ENCODE measurements around the gene SLC14A1.

SLC14A1 gene

DNA sequence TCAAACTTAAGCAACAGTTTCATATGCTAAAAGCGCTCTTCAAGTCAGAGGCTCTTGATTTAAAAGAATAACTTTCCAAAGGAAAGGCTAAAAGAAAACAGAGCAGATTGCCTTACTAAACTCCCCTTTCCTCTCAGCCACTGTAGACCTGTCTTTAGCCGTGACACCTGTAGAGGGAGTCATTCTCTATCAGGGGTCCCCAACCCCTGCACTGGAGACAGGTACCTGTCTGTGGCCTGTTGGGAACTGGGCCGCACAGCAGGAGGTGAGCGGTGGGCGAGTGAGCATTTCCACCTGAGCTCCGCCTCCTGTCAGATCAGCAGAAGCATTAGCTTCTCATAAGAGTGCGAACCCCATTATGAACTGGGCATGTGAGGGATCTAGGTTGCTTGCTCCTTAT, 9.6 kb downstream of the SLC14A1 start:
- Mint-ChIP-seq H3K9me3 (no peaks in the 10 kb centered on the region), H3K36me3 (ENCODE audit: low read depth) (no peaks in the 10 kb centered on the region), H3K4me3 (no peak overlapping the region), H3K27ac (no peak overlapping the region), H3K27me3 (no peaks in the 10 kb centered on the region), H3K4me1 (ENCODE audit: low read depth) (no peaks in the 10 kb centered on the region)
- no peak for DNase-seq

- Mint-ChIP-seq H3K27me3 (no peaks in the 10 kb centered on the region), H3K4me3 (no peak overlapping the region), H3K4me1 (ENCODE audit: low read depth) (no peaks in the 10 kb centered on the region), H3K36me3 (ENCODE audit: low read depth) (no peaks in the 10 kb centered on the region), H3K27ac (no peak overlapping the region), H3K9me3 (no peaks in the 10 kb centered on the region)
- DNase-seq = no peak
Measured at GRCh38 chr18:45734505-45734904, 10.5 kb downstream of the SLC14A1 start.

DNA sequence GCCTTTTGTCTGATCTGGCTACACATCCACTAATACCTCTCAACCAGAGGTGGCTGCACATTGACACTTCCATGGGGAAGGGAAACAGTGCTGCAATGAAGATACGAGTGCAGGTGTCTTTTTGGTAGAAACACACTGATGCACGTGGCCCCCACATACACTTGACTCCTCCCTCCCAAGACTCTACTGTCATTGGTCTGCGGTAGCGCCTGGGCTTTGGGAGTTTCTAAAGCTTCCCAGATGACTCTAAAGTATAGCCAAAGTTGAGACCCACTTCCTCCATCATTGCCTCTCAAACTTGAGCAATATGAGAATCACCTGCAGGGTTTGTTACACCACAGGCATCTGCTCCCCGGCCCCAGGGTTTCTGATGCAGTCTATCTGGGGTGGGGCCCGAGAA, 11.0 kb downstream of the SLC14A1 start:
- Mint-ChIP-seq H3K36me3 (ENCODE audit: low read depth) (peaks cover under 1% of the 10 kb centered on the region), H3K27ac (no peak overlapping the region), H3K4me1 (ENCODE audit: low read depth) (no peaks in the 10 kb centered on the region), H3K4me3 (no peak overlapping the region), H3K9me3 (no peaks in the 10 kb centered on the region), H3K27me3 (no peaks in the 10 kb centered on the region)
- DNase-seq = no peak

GRCh38 chr18:45738660-45739059, 14.7 kb downstream of the SLC14A1 start:
- no peak overlapping the region for H3K4me3 Mint-ChIP-seq
- no peak for DNase-seq
- H3K27me3 Mint-ChIP-seq = no peaks in the 10 kb centered on the region
- H3K27ac Mint-ChIP-seq = no peak overlapping the region
- H3K9me3 Mint-ChIP-seq = no peaks in the 10 kb centered on the region
- H3K4me1 Mint-ChIP-seq (ENCODE audit: low read depth) = no peaks in the 10 kb centered on the region
- peaks cover 2% of the 10 kb centered on the region for H3K36me3 Mint-ChIP-seq (ENCODE audit: low read depth)

DNA sequence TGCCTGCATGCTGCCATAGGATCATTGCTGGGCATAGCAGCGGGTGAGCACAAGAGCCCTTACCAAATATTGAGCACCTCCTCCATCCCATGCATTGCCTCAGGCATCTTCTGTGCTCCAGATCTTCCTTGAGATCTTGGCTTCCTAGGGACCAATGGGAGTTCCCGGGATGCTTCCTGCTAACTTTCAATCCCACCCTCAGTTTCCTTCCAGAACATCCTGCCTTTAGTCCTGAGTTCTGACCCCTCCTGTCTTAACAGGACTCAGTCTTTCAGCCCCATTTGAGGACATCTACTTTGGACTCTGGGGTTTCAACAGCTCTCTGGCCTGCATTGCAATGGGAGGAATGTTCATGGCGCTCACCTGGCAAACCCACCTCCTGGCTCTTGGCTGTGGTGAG, 15.3 kb downstream of the SLC14A1 start:
- Mint-ChIP-seq H3K27me3 (no peaks in the 10 kb centered on the region), H3K9me3 (no peaks in the 10 kb centered on the region), H3K4me1 (ENCODE audit: low read depth) (no peaks in the 10 kb centered on the region), H3K4me3 (no peak overlapping the region), H3K36me3 (ENCODE audit: low read depth) (peaks cover 2% of the 10 kb centered on the region), H3K27ac (no peak overlapping the region)
- no peak for DNase-seq

DNA sequence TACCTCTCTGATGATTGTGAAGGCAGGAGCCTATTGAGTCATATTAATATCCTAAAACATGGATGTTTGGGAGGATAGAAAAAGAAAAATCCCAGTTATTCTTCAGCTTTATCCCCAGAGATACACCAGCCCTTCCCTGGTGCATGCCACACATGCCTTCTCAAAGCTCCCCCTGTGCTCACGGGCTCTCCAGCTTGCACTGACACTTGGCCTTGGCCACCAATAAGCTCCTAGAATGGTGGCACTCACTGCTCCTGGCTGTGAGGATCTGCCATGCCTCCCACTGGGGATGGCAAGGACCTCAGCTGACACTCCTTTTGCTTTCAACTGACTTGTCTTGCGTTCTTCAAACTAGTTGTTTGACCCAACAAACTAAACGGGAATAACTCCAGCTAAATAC, 15.9 kb downstream of the SLC14A1 start:
- H3K27ac Mint-ChIP-seq = no peak overlapping the region
- no peak for DNase-seq
- no peak overlapping the region for H3K4me3 Mint-ChIP-seq
- peaks cover 2% of the 10 kb centered on the region for H3K36me3 Mint-ChIP-seq (ENCODE audit: low read depth)
- H3K27me3 Mint-ChIP-seq = no peaks in the 10 kb centered on the region
- no peaks in the 10 kb centered on the region for H3K9me3 Mint-ChIP-seq
- H3K4me1 Mint-ChIP-seq (ENCODE audit: low read depth) = no peaks in the 10 kb centered on the region

GRCh38 chr18:45741056-45741455, 17.1 kb downstream of the SLC14A1 start:
- Mint-ChIP-seq H3K4me3 (no peak overlapping the region), H3K27me3 (no peaks in the 10 kb centered on the region), H3K4me1 (ENCODE audit: low read depth) (no peaks in the 10 kb centered on the region), H3K36me3 (ENCODE audit: low read depth) (peaks cover 2% of the 10 kb centered on the region), H3K27ac (no peak overlapping the region), H3K9me3 (no peaks in the 10 kb centered on the region)
- no peak for DNase-seq

DNA sequence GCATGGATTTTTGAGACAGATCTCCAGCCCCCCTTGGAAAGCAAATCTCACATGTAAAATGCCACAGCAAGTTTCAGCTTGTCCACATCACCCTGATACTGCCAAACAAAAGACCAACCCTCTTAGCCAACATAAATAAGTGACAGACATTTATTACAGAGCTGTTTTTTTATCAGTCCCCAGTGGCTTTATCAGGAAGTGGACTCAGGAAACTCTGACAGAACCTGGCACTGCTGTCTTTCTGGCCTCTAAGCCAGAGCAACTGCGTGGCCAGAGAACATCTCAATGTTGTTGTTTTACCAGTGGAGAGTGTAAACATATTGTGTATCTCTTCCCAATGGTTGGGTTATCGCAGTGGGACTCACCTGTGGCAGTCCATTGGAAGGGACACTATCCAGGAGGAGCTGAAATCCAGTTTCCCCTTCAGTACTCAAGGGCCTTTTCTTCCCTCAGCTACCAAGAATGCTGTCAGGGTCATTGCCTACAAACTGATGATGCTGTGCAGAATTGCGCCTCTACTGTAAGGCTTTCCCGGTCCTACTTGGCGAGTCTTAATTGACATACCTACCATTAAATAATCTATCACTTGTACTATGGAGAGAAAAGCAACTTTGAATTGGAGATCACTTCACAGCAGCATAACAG, 22.0 kb downstream of the SLC14A1 start:
- Mint-ChIP-seq H3K27ac (no peak overlapping the region), H3K9me3 (no peaks in the 10 kb centered on the region), H3K4me1 (ENCODE audit: low read depth) (no peaks in the 10 kb centered on the region), H3K4me3 (no peak overlapping the region), H3K27me3 (no peaks in the 10 kb centered on the region), H3K36me3 (ENCODE audit: low read depth) (no peaks in the 10 kb centered on the region)
- DNase-seq = no peak

DNA sequence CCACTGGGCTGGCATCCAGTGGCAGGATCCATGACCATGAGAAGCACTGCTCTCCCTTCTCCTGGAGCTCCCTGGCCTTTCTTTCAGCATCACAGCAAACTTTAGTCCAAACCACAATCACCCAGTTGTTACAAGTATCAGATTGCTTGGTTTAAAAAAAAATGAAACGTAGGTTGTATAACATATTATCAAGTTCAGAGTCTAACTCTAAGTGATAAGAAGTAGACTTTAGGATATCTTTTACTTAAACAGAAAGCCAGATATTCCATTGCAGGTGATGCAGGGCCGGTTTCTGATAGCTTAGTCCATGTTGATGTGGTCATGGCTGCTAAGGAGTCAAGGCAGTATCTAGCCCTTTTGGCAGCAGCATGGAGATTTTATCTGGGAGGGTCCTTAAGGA, 24.5 kb downstream of the SLC14A1 start:
- DNase-seq = no peak
- Mint-ChIP-seq H3K27ac (no peak overlapping the region), H3K27me3 (no peaks in the 10 kb centered on the region), H3K9me3 (no peaks in the 10 kb centered on the region), H3K36me3 (ENCODE audit: low read depth) (no peaks in the 10 kb centered on the region), H3K4me3 (no peak overlapping the region), H3K4me1 (ENCODE audit: low read depth) (no peaks in the 10 kb centered on the region)

GRCh38 chr18:45749918-45750689, 26.1 kb downstream of the SLC14A1 start:
- DNase-seq = no peak
- Mint-ChIP-seq H3K4me3 (no peak overlapping the region), H3K36me3 (ENCODE audit: low read depth) (no peaks in the 10 kb centered on the region), H3K4me1 (ENCODE audit: low read depth) (no peaks in the 10 kb centered on the region), H3K9me3 (no peaks in the 10 kb centered on the region), H3K27me3 (peaks cover 7% of the 10 kb centered on the region), H3K27ac (no peak overlapping the region)

DNA sequence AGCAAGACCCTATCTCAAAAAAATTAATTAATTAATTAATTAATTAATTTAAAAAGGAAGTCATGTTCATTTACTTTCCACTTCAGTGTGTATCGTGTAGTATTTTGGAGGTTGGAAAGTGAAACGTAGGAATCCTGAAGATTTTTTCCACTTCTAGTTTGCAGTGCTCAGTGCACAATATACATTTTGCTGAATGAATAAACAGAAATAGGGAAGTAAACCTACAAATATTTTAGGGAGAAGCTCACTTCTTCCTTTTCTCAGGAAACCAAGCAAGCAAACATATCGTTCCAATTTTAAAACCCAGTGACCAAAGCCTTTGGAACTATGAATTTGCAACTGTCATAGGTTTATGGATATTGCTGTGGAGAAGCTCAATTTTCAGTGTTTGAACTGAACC, 27.8 kb downstream of the SLC14A1 start:
- no peak overlapping the region for H3K27ac Mint-ChIP-seq
- H3K4me3 Mint-ChIP-seq = no peak overlapping the region
- peaks cover 14% of the 10 kb centered on the region for H3K27me3 Mint-ChIP-seq
- H3K4me1 Mint-ChIP-seq (ENCODE audit: low read depth) = no peaks in the 10 kb centered on the region
- H3K36me3 Mint-ChIP-seq (ENCODE audit: low read depth) = no peaks in the 10 kb centered on the region
- no peak for DNase-seq
- H3K9me3 Mint-ChIP-seq = no peaks in the 10 kb centered on the region

- Mint-ChIP-seq H3K9me3 (no peaks in the 10 kb centered on the region), H3K27me3 (peaks cover 23% of the 10 kb centered on the region), H3K27ac (no peak overlapping the region), H3K36me3 (ENCODE audit: low read depth) (no peaks in the 10 kb centered on the region), H3K4me1 (ENCODE audit: low read depth) (no peaks in the 10 kb centered on the region), H3K4me3 (no peak overlapping the region)
- DNase-seq = no peak
Measured at GRCh38 chr18:45752681-45753080, 28.7 kb downstream of the SLC14A1 start.

DNA sequence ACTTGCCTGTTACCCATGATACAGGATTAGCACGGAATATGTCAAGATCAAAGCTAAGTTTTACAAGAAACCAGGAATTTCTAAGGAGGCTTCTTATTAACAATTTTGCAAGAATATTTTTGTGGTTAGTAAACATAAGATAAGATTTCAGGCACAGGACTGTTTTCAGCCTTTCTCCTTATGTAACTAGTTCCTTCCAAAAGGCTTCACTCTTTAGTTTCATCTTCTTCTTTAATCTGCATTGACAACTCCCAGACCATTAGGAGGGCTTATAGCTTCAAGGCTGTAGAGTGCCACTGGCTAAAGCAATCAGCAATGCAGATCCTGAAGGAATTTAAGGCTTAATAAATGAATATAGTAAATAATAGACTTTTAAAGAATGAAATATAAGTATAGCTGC, 29.3 kb downstream of the SLC14A1 start:
- Mint-ChIP-seq H3K4me1 (ENCODE audit: low read depth) (no peaks in the 10 kb centered on the region), H3K36me3 (ENCODE audit: low read depth) (no peaks in the 10 kb centered on the region), H3K4me3 (no peak overlapping the region), H3K27me3 (peaks cover 24% of the 10 kb centered on the region), H3K27ac (no peak overlapping the region), H3K9me3 (no peaks in the 10 kb centered on the region)
- DNase-seq = no peak

DNA sequence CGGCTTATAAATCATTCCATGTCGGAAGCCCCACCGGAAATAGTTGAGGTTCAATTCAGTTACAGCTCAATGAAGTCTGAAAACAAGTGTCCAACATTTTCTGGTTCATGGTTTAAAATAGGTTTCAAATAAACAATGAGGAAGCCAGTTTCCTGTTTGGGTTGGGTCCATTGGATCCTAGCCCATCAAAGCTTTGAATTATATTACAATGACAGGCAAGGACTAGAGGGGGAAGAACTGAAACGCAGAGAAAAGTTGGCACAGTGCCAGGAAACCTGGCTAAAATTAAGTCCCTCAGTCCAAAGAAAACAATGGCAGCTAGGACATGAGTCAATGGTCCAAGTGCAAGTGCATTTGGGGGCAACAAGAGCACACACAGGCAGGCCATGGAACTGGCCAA, 32.0 kb downstream of the SLC14A1 start:
- Mint-ChIP-seq H3K4me1 (ENCODE audit: low read depth) (no peaks in the 10 kb centered on the region), H3K27ac (no peak overlapping the region), H3K9me3 (no peaks in the 10 kb centered on the region), H3K36me3 (ENCODE audit: low read depth) (no peaks in the 10 kb centered on the region), H3K27me3 (peaks cover 24% of the 10 kb centered on the region), H3K4me3 (no peak overlapping the region)
- DNase-seq = no peak

DNA sequence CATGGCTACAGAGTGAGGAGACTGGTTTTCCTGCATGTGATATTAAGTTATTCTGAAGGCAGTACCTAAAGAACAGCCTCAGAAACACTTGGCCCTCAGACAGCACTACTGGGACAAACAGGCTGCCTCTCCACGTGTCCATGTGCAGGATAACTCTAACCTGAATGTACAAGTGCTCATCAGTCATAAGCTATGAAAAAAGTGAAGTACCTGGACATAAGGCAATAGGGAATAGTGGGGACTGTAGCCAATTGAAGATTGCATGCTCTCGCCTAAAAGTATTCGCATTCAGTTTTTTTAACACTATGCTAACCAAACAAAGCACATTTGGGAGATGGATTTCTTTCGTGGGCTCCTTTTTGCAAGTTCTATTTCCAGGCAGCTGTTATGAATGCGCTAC, 33.0 kb downstream of the SLC14A1 start:
- H3K4me1 Mint-ChIP-seq (ENCODE audit: low read depth) = no peaks in the 10 kb centered on the region
- no peaks in the 10 kb centered on the region for H3K9me3 Mint-ChIP-seq
- H3K36me3 Mint-ChIP-seq (ENCODE audit: low read depth) = no peaks in the 10 kb centered on the region
- H3K27ac Mint-ChIP-seq = no peak overlapping the region
- no peak for DNase-seq
- no peak overlapping the region for H3K4me3 Mint-ChIP-seq
- peaks cover 24% of the 10 kb centered on the region for H3K27me3 Mint-ChIP-seq
